ENCODE results near the gene SLC7A14.

GRCh38 chr3:170605490-170605889, 19.6 kb upstream of the SLC7A14 start:
- TF ChIP-seq CTCF (IDR thresholded peaks at IDR 0.05), result no peak
- no peak for TF ChIP-seq EZH2 (IDR thresholded peaks at IDR 0.05)

Measured in neural progenitor cell (in vitro differentiated cells).